22Rv1 (cell line): ENCODE measurements around the gene SUPT20H.

Experiments
- CTCF ChIP-seq: fragments of 450-650 bp; IDR thresholded peaks from 2 replicates; pipeline ENCODE4 v1.5.1; 2017; ENCODE audit warnings: mild to moderate bottlenecking
- ZFX ChIP-seq: fragments of 450-650 bp; IDR thresholded peaks from 2 replicates; pipeline ENCODE4 v1.6.1; 2017; ENCODE audit warnings: antibody characterized with exemption, borderline replicate concordance

DNA sequence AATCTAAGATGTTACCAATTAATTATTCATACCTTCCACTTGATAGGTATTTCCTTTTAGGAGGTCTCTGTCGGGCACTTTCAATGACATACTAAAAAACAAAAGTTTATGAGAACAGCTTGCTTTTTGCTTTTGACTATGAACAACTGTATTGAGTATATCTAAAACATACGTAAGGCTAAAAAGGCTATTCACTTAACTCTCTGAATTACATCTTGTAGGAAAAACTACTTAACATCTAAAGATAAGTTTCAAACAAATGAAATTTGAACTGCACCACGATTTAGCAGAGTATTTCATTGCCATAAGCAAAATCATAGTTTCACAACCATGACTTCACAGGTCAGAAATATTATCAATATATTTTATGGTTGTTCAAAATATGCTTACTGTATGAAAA, 11.6 kb downstream of the SUPT20H start:
- TF ChIP-seq CTCF (no peak), ZFX (no peak)
